Activated T-helper 2 cell treated with anti-CD3 and anti-CD28 coated beads, Interferon-gamma antibody, Interleukin-2, Interleukin-4, amounts not matched to agents 10 μg/mL and 5 μg/mL and 100 μg/mL, durations not matched to agents 14 hours and 24 hours and 36 hours (primary cell): Measurements from ENCODE around the gene ST14. TPM values are rescaled to one million over a fixed set of nuclear protein-coding genes. Genes with fewer than 3 reads are reported as not detected.
"Not testable (repeated sequence)": the region's sequence is repeated elsewhere in the genome, so short reads cannot be mapped to it uniquely, and the experiment has no call there.

ENCODE experiments used
- DNase-seq: peaks from one replicate; pipeline ENCODE4 v3.0.0; 2021; ENCODE audit warnings: low spot score
- H3K27ac Mint-ChIP-seq: one replicate; pipeline ENCODE4 v1.8.0; 2021; ENCODE audit warnings: mixed read lengths
- H3K27me3 Mint-ChIP-seq: one replicate; pipeline ENCODE4 v1.8.0; 2021; ENCODE audit warnings: low read depth, mixed read lengths
- H3K36me3 Mint-ChIP-seq: one replicate; pipeline ENCODE4 v1.8.0; 2021; ENCODE audit warnings: low read depth, mixed read lengths
- H3K4me1 Mint-ChIP-seq: one replicate; pipeline ENCODE4 v1.8.0; 2021; ENCODE audit warnings: low read depth, mixed read lengths
- H3K4me3 Mint-ChIP-seq: one replicate; pipeline ENCODE4 v1.8.0; 2021; ENCODE audit warnings: low read depth, mild to moderate bottlenecking, moderate library complexity, mixed read lengths
- H3K9me3 Mint-ChIP-seq: one replicate; pipeline ENCODE4 v1.8.0; 2021; ENCODE audit warnings: mixed read lengths
- intact Hi-C: fragments of 100-400 bp; cut with micrococcal nuclease; formaldehyde crosslinking; loops from one replicate; pipeline ENCODE4 v1.15.1; 2023
- total RNA-seq: library from RNA; stranded (reverse); gene quantifications from 2 replicates; pipeline ENCODE4 v1.2.3, GENCODE V29; 2022

ST14 gene
- total RNA-seq, 1 donor from 2014 or later: 0.09 TPM

- intact Hi-C loops: no loop called here
- H3K4me3 Mint-ChIP-seq: no peak overlapping the region
These were observed 63.8 kb downstream of the ST14 start for GRCh38 chr11:130223291-130223971.

GRCh38 chr11:130227373-130227772 lies 67.8 kb downstream of the ST14 start:
- peaks cover 9% of the 10 kb centered on the region for H3K36me3 Mint-ChIP-seq
- H3K9me3 Mint-ChIP-seq: no peaks in the 10 kb centered on the region
- no peak for DNase-seq
- no peaks in the 10 kb centered on the region for H3K27me3 Mint-ChIP-seq
- H3K4me3 Mint-ChIP-seq: no peak overlapping the region
- no peak overlapping the region for H3K27ac Mint-ChIP-seq
- intact Hi-C loops: no loop called here
- H3K4me1 Mint-ChIP-seq: peaks cover 7% of the 10 kb centered on the region

More at GRCh38 chr11:130223291-130223971, 63.8 kb downstream of the ST14 start:
- Mint-ChIP-seq H3K36me3 (peaks cover 3% of the 10 kb centered on the region), H3K9me3 (no peaks in the 10 kb centered on the region), H3K27ac (no peak overlapping the region), H3K27me3 (no peaks in the 10 kb centered on the region), H3K4me1 (peaks cover 7% of the 10 kb centered on the region)
- no peak for DNase-seq

- not testable (repeated sequence) for H3K4me1 Mint-ChIP-seq
- peaks cover 25% of the 10 kb centered on the region for H3K36me3 Mint-ChIP-seq
These were observed 73.9 kb downstream of the ST14 start for GRCh38 chr11:130233486-130233885.

GRCh38 chr11:130233888-130234287 lies 74.3 kb downstream of the ST14 start:
- H3K4me1 Mint-ChIP-seq, DNase-seq, H3K27me3 Mint-ChIP-seq, H3K27ac Mint-ChIP-seq, H3K4me3 Mint-ChIP-seq, H3K9me3 Mint-ChIP-seq, intact Hi-C loops: not testable (repeated sequence)
- peaks cover 27% of the 10 kb centered on the region for H3K36me3 Mint-ChIP-seq

More at GRCh38 chr11:130233486-130233885, 73.9 kb downstream of the ST14 start:
- H3K4me3 Mint-ChIP-seq, H3K27me3 Mint-ChIP-seq, DNase-seq, H3K9me3 Mint-ChIP-seq, intact Hi-C loops, H3K27ac Mint-ChIP-seq: not testable (repeated sequence)

GRCh38 chr11:130234315-130234714 lies 74.7 kb downstream of the ST14 start:
- Mint-ChIP-seq H3K36me3 (peaks cover 31% of the 10 kb centered on the region), H3K27me3 (no peaks in the 10 kb centered on the region), H3K27ac (no peak overlapping the region), H3K4me1 (no peaks in the 10 kb centered on the region), H3K9me3 (no peaks in the 10 kb centered on the region), H3K4me3 (no peak overlapping the region)
- DNase-seq: no peak
- intact Hi-C loops: no loop called here

- Mint-ChIP-seq H3K4me1 (peaks cover 4% of the 10 kb centered on the region), H3K36me3 (peaks cover 34% of the 10 kb centered on the region), H3K27me3 (no peaks in the 10 kb centered on the region), H3K4me3 (no peak overlapping the region), H3K27ac (no peak overlapping the region), H3K9me3 (no peaks in the 10 kb centered on the region)
- intact Hi-C loops: no loop called here
- DNase-seq: no peak
These were observed 77.9 kb downstream of the ST14 start for GRCh38 chr11:130237282-130238006.

- H3K27ac Mint-ChIP-seq: no peak overlapping the region
- DNase-seq: no peak
- no peak overlapping the region for H3K4me3 Mint-ChIP-seq
- intact Hi-C loops: no loop called here
- no peaks in the 10 kb centered on the region for H3K27me3 Mint-ChIP-seq
- peaks cover 29% of the 10 kb centered on the region for H3K4me1 Mint-ChIP-seq
- H3K36me3 Mint-ChIP-seq: peaks cover 40% of the 10 kb centered on the region
- no peaks in the 10 kb centered on the region for H3K9me3 Mint-ChIP-seq
These were observed 82.1 kb downstream of the ST14 start for GRCh38 chr11:130241713-130242112.

- Mint-ChIP-seq H3K36me3 (peaks cover 36% of the 10 kb centered on the region), H3K4me1 (peaks cover 38% of the 10 kb centered on the region), H3K9me3 (no peaks in the 10 kb centered on the region), H3K27ac (no peak overlapping the region), H3K27me3 (no peaks in the 10 kb centered on the region), H3K4me3 (no peak overlapping the region)
- no peak for DNase-seq
- intact Hi-C loops: no loop called here
These were observed 84.2 kb downstream of the ST14 start for GRCh38 chr11:130243816-130244215.

GRCh38 chr11:130244848-130245247 lies 85.3 kb downstream of the ST14 start:
- Mint-ChIP-seq H3K27me3 (no peaks in the 10 kb centered on the region), H3K9me3 (no peaks in the 10 kb centered on the region), H3K4me1 (peaks cover 38% of the 10 kb centered on the region), H3K27ac (no peak overlapping the region), H3K4me3 (no peak overlapping the region), H3K36me3 (peaks cover 27% of the 10 kb centered on the region)
- intact Hi-C loops: no loop called here
- DNase-seq: no peak

- Mint-ChIP-seq H3K36me3 (peaks cover 27% of the 10 kb centered on the region), H3K4me1 (peaks cover 38% of the 10 kb centered on the region)
- H3K9me3 Mint-ChIP-seq, H3K4me3 Mint-ChIP-seq, intact Hi-C loops, DNase-seq, H3K27ac Mint-ChIP-seq, H3K27me3 Mint-ChIP-seq: not testable (repeated sequence)
These were observed 85.8 kb downstream of the ST14 start for GRCh38 chr11:130245375-130245774.

GRCh38 chr11:130246270-130246669 lies 86.7 kb downstream of the ST14 start:
- peaks cover 3% of the 10 kb centered on the region for H3K9me3 Mint-ChIP-seq
- intact Hi-C loops: loop anchor here (2.0 kb wide), 1 partner anchor 67 kb away; no protein-coding TSS in a partner anchor
- peaks cover 36% of the 10 kb centered on the region for H3K36me3 Mint-ChIP-seq

GRCh38 chr11:130246738-130247137 lies 87.2 kb downstream of the ST14 start:
- H3K27ac Mint-ChIP-seq: peak overlapping the region; percentile 54
- H3K4me3 Mint-ChIP-seq: no peak overlapping the region
- no peak for DNase-seq
- peaks cover 4% of the 10 kb centered on the region for H3K9me3 Mint-ChIP-seq
- no peaks in the 10 kb centered on the region for H3K27me3 Mint-ChIP-seq
- intact Hi-C loops: loop anchor here (2.0 kb wide), 1 partner anchor 66 kb away; no protein-coding TSS in a partner anchor
- H3K36me3 Mint-ChIP-seq: peaks cover 37% of the 10 kb centered on the region
- peaks cover 38% of the 10 kb centered on the region for H3K4me1 Mint-ChIP-seq

More at GRCh38 chr11:130246270-130246669, 86.7 kb downstream of the ST14 start:
- peaks cover 38% of the 10 kb centered on the region for H3K4me1 Mint-ChIP-seq
- no peaks in the 10 kb centered on the region for H3K27me3 Mint-ChIP-seq
- DNase-seq: no peak
- no peak overlapping the region for H3K4me3 Mint-ChIP-seq
- peak overlapping the region; percentile 54 for H3K27ac Mint-ChIP-seq

- H3K27me3 Mint-ChIP-seq: no peaks in the 10 kb centered on the region
- intact Hi-C loops: loop anchor here (2.0 kb wide), 1 partner anchor 65 kb away; no protein-coding TSS in a partner anchor
- no peak for DNase-seq
- peaks cover 10% of the 10 kb centered on the region for H3K9me3 Mint-ChIP-seq
- peaks cover 42% of the 10 kb centered on the region for H3K36me3 Mint-ChIP-seq
- peaks cover 35% of the 10 kb centered on the region for H3K4me1 Mint-ChIP-seq
- H3K4me3 Mint-ChIP-seq: no peak overlapping the region
- H3K27ac Mint-ChIP-seq: no peak overlapping the region
These were observed 87.7 kb downstream of the ST14 start for GRCh38 chr11:130247319-130247718.
